UCSD-AML1 (cell line): Measurements from ENCODE around the gene MYO1A.

ENCODE experiments used
- DNase-seq: peaks from one replicate; lab custom pipeline; 2025; ENCODE audit not compliant: unreplicated experiment; lab: John Stamatoyannopoulos, UW

MYO1A gene

GRCh38 chr12:57049890-57050289, at the start of gene MYO1A:
Gene MYO1A (minus strand): TSS chr12:57050129. CDS start chr12:57048323, 1,806 bp downstream.
- DNase-seq = no peak

- no peak for DNase-seq
Measured at GRCh38 chr12:57099047-57099714, 49.3 kb upstream of the MYO1A start.

GRCh38 chr12:57098546-57098945, 48.6 kb upstream of the MYO1A start:
- no peak for DNase-seq

DNA sequence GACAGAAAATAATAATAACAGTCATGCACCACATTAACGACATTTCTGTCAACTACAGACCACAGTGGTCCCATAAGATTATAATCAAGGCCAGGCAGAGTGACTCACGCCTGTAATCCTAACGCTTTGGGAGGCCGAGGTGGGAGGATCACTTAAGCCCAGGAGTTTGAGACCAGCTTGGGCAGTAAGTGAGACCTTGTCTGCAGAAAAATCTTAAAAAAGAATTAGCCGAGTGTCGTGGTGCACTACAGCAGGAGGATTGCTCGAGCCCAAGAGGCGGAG, 47.6 kb upstream of the MYO1A start:
- no peak for DNase-seq

GRCh38 chr12:57096748-57097553, 47.0 kb upstream of the MYO1A start:
- DNase-seq = no peak

GRCh38 chr12:57096099-57096572, 46.2 kb upstream of the MYO1A start:
- no peak for DNase-seq

- DNase-seq = no peak
Measured at GRCh38 chr12:57095440-57095839, 45.5 kb upstream of the MYO1A start.

DNA sequence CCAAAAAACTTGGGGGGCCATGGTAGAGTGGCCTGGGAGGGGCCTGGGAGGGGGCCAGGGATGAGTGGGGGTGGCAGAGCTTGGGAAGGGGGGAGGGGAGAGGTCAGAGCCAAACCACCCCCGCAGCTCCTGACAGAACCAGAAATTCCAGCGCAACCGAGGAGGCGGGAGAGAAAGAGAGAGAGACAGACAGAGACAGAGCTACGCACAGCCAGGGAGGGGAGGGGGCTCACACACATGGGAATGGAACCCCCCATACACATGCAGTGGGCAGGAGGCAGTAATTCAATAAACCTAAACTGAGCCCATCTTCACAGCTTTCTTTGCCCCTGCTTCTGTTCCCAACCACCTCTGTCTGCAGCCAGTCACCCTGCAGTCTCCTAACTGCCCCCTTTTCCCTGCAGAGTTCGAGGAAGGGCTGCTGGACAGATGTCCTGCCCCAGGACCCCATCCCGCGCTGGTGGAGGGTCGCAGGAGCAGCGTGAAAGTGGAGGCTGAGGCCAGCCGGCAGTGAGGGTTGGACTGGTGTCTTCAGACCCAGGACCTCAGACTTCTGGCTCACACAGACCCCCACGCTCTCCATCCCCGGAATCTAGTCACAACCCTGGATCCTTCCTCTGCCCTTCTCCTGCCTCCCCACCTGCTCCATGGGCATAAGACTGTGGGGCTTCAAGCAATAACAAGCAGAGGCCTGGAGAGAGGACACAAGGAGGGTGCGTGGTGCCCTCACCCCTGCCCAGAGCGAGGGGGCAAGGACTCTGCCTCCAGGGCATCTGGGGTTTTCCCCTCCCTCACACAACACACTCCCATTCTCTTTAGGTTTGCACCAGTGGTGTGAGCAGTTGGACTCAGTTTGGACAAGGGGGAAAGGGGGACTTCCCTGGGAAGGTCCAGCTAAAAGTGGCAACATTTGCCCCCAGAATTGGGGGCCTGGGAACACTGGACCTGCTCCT, 44.6 kb upstream of the MYO1A start:
- DNase-seq = no peak

DNA sequence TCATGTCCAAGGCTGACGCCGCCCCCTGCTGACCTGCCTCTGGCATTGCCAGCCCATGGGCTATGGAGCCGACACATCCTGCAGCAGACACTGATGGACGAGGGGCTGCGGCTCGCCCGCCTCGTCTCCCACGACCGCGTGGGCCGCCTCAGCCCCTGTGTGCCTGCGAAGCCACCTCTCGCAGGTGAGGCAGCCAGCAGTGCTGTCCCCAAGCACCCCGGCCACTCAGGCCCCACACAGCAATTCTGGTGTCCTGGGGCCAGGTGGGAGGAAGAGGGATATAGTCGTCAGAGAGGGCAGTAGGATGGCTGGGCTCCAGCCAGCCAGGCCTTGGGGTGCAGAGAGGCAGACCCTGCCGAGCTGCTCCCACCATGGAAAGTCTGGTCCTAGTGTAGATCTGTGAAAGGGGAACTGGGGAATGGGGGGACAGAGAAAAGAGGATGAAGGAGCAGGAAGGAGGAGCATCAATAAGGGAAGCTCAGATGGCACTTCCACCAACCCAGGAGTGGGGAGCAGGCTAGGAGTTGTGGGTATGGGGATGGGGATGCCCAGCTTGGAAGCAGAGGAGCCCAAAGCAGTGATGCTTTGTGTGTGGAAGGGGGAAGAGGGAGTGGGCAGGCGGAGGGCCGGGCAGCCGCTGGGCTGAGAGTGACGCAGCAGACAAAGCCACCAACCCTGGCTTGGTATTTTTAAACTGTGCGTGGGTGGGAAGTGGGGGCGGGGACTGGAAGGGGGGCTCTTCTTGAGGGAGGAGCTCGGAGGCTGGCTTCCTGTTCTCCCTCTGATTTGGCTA, 43.7 kb upstream of the MYO1A start:
- peak; percentile 51 for DNase-seq

- no peak for DNase-seq
Measured at GRCh38 chr12:57092876-57093414, 43.0 kb upstream of the MYO1A start.

GRCh38 chr12:57092529-57092862, 42.6 kb upstream of the MYO1A start:
- no peak for DNase-seq

DNA sequence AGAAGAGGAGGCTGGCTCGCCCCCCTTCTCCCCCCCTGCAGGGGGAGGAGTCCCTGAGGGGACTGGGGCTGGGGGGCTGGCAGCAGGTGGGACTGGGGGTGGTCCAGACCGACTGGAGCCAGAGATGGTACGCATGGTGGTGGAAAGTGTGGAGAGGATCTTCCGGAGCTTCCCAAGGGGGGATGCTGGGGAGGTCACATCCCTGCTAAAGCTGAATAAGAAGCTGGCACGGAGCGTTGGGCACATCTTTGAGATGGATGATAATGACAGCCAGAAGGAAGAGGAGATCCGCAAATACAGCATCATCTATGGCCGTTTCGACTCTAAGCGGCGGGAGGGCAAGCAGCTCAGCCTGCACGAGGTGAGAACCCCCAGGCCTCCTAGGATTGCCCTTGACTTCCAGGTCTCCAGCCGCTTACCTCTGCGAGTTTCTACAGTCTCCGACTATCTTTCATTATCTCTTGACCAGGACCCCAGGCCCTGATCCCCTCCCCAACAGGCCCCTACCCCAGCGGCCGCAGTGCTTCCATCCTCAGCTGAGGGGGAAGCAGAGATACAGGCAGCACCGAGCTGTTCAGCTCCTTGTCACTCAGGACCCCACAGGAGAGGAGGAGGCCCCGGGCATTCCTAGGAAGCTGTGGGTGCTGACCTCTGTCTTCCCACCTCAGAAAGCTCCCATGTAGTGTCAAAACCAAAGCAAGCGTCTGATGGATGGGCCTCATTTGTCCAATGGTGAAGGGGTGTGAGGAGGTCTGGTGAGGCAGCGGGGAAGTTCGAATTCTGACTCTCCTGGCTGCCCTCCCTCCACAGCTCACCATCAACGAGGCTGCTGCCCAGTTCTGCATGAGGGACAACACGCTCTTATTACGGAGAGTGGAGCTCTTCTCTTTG, 42.0 kb upstream of the MYO1A start:
- DNase-seq = no peak

GRCh38 chr12:57090924-57091637, 41.2 kb upstream of the MYO1A start:
- DNase-seq = no peak

GRCh38 chr12:57090490-57090889, 40.6 kb upstream of the MYO1A start:
- DNase-seq = no peak

GRCh38 chr12:57089271-57090245, 39.6 kb upstream of the MYO1A start:
- peak; percentile 84 for DNase-seq

DNA sequence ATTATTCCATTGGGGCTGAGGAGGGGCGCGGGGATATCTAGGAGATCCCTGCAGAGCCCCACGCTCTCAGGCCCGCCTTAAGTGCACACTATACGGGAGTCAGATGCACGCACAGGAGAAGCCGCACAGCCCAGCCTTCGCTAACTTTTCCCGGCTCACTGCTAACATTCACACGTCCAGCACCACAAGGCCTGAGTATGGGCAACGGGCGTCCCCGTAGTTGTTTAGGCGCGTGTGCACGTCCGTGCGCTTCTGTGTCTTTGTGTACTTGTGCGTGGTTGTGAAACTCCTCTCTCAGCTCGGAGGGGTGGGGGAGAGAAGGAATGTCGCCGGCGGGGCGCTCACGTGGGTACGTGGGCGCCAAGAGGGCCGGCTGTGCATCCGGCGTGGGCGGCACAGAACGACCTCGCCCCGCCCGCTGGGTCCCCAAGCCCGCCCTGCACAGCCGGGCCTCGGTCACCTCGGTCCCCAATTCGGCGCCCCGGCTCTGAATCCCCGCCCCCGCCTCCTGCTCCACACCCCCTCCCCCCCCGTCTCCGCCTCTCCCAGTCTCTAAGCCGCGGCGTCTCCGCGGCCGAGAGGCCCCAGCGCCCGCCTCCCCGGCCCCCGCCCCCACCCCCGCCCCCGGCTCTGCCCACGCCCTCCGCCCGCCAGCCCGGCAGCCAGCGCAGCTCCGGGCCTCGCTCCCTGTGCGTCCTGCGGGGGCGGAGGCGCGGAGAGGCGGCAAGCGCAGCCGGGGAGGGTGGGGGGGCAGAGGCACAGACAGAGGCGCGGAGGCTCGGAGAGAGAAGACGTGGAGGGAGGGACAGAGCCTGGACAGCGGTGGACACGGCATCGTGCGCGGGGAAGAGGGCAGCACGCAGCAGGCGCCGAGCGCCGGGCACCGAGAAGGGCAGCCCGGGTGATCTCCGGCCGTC, 38.7 kb upstream of the MYO1A start, which contains the start of gene NAB2:
Gene NAB2, plus strand, starts transcription at position 761 of the 917 bp plus-strand sequence. CDS start 158 bp downstream, outside the sequence.
- peak; percentile 96 for DNase-seq
